Embryonic facial prominence (tissue), 1 donor: Measurements from ENCODE around the gene GRK7.
"Not testable (repeated sequence)": the region's sequence is repeated elsewhere in the genome, so short reads cannot be mapped to it uniquely, and the experiment has no call there.

Experiments
- DNase-seq: peaks from one replicate; pipeline ENCODE4 v3.0.0-alpha.2; 2016; ENCODE audit errors: extremely low spot score

The GRK7 gene

GRCh38 chr3:141754032-141754431 is 9.2 kb upstream of the GRK7 start:
- DNase-seq = no peak

GRCh38 chr3:141762552-141762951 is 656 bp upstream of the GRK7 start:
- DNase-seq = not testable (repeated sequence)

- no peak for DNase-seq
These were observed 837 bp downstream of the GRK7 start for GRCh38 chr3:141764045-141764444.

- no peak for DNase-seq
These were observed 1.3 kb downstream of the GRK7 start for GRCh38 chr3:141764465-141764864.

- no peak for DNase-seq
These were observed 1.8 kb downstream of the GRK7 start for GRCh38 chr3:141764986-141765385.

- DNase-seq = no peak
These were observed 3.9 kb downstream of the GRK7 start for GRCh38 chr3:141767066-141767465.

GRCh38 chr3:141769221-141769894 is 6.2 kb downstream of the GRK7 start:
- no peak for DNase-seq

GRCh38 chr3:141773676-141774075 is 10.5 kb downstream of the GRK7 start:
- DNase-seq = no peak

- no peak for DNase-seq
These were observed 13.2 kb downstream of the GRK7 start for GRCh38 chr3:141776376-141776775.

- no peak for DNase-seq
These were observed 13.7 kb downstream of the GRK7 start for GRCh38 chr3:141776885-141777284.

GRCh38 chr3:141777957-141778813 is 15.0 kb downstream of the GRK7 start:
- DNase-seq = no peak

GRCh38 chr3:141779667-141780066 is 16.5 kb downstream of the GRK7 start:
- no peak for DNase-seq

GRCh38 chr3:141782386-141782932 is 19.3 kb downstream of the GRK7 start:
- DNase-seq = no peak

- no peak for DNase-seq
These were observed 20.4 kb downstream of the GRK7 start for GRCh38 chr3:141783632-141784031.

- no peak for DNase-seq
These were observed 20.9 kb downstream of the GRK7 start for GRCh38 chr3:141784096-141784495.

GRCh38 chr3:141784531-141784930 is 21.3 kb downstream of the GRK7 start:
- no peak for DNase-seq

GRCh38 chr3:141788149-141788548 is 24.9 kb downstream of the GRK7 start:
- no peak for DNase-seq

- not testable (repeated sequence) for DNase-seq
These were observed 25.5 kb downstream of the GRK7 start for GRCh38 chr3:141788750-141789149.

- no peak for DNase-seq
These were observed 26.1 kb downstream of the GRK7 start for GRCh38 chr3:141789281-141789680.

GRCh38 chr3:141790171-141790570 is 27.0 kb downstream of the GRK7 start:
- DNase-seq = no peak

GRCh38 chr3:141792495-141792894 is 29.3 kb downstream of the GRK7 start:
- DNase-seq = no peak

GRCh38 chr3:141793476-141794260 is 30.5 kb downstream of the GRK7 start:
- no peak for DNase-seq
